K562 (cell line): ENCODE results near the gene TTBK1. TPM values are rescaled to one million over a fixed set of nuclear protein-coding genes. Genes with fewer than 3 reads are reported as not detected.

Experiments used
- ATAC-seq: fragments of 200-7000 bp; cut with Tn5 transposase; 3 replicates; pipeline ENCODE4 v1.9.1; 2020; ENCODE audit warnings: moderate library complexity
- BruUV-seq: library from RNA; stranded (reverse); fragments of 400-500 nt; replicated peaks from 2 replicates; lab custom pipeline; 2021; lab: Mats Ljungman, UMichigan
- CTCF ChIA-PET: fragments of 300-600 bp; formaldehyde crosslinking; extraction: SDS; loops from one replicate; lab custom pipeline; 2021; ENCODE audit warnings: low intra/inter-chr PET ratio; lab: Yijun Ruan, JAX
- POLR2A ChIA-PET: fragments of 300-600, 350-650 bp; sonication (Branson Sonifier 250); formaldehyde crosslinking; extraction: SDS; loops from one replicate; lab custom pipeline; 2021; ENCODE audit warnings: antibody characterized with exemption, inconsistent platforms; lab: Yijun Ruan, JAX
- DNase-seq, 4 experiments: peaks; one replicate each; pipeline versions ENCODE4 v3.0.0 to v3.0.0-alpha.2; 2011 to 2018; ENCODE audit warnings: low spot score in 3 of 4, mixed read lengths in 3 of 4; ENCODE audit errors: extremely low read depth in 1 of 4
- FAIRE-seq: peaks from 2 replicates; lab custom pipeline; 2011; peaks lifted over from hg19 to GRCh38; lab: Jason Lieb, UNC
- H2AFZ ChIP-seq: 2 replicates; pipeline ENCODE4 v1.6.0; 2011; ENCODE audit warnings: low read depth, low read length, control low read depth, inconsistent platforms
- H3K27ac ChIP-seq: fragments of 200-600 bp; 3 replicates; pipeline ENCODE4 v1.8.0; 2011; ENCODE audit warnings: low read depth, mild to moderate bottlenecking, control low read depth, inconsistent platforms, low read length, moderate library complexity, mixed read lengths; ENCODE audit errors: extremely low read depth
- H3K27me3 ChIP-seq, 2 experiments: fragments of 300-600 bp in 1 of 2; 2 replicates in 1 of 2; 3 replicates in 1 of 2; pipeline versions ENCODE4 v1.6.0 to v1.8.0; 2011; ENCODE audit warnings: inconsistent platforms in 2 of 2, low read length in 2 of 2, mild to moderate bottlenecking in 1 of 2, mixed read lengths in 1 of 2, moderate library complexity in 1 of 2; ENCODE audit not compliant: control insufficient read depth in 2 of 2, insufficient read depth in 2 of 2
- H3K36me3 ChIP-seq: fragments of 300-600 bp; 3 replicates; pipeline ENCODE4 v1.8.0; 2011; ENCODE audit warnings: mild to moderate bottlenecking, low read length, inconsistent platforms; ENCODE audit not compliant: control insufficient read depth, insufficient read depth
- H3K4me1 ChIP-seq, 2 experiments: fragments of 200-600 bp in 1 of 2; replicated peaks in 1 of 2; 2 replicates in 1 of 2; 3 replicates in 1 of 2; pipeline versions ENCODE4 v1.5.1 to v1.8.0; 2011; ENCODE audit warnings: inconsistent platforms in 2 of 2, low read length in 2 of 2, mild to moderate bottlenecking in 1 of 2, mixed read lengths in 1 of 2, moderate library complexity in 1 of 2; ENCODE audit not compliant: control insufficient read depth in 2 of 2, insufficient read depth in 2 of 2
- H3K4me2 ChIP-seq: 2 replicates; pipeline ENCODE4 v1.6.1; 2011; ENCODE audit warnings: low read length, control low read depth, inconsistent platforms, mixed read lengths; ENCODE audit not compliant: insufficient read depth
- H3K4me3 ChIP-seq: fragments of 200-600 bp; sonication (generic), shearing (Covaris generic); 2 replicates; pipeline ENCODE4 v1.5.1; 2016; ENCODE audit warnings: control low read depth, inconsistent platforms
- H3K79me2 ChIP-seq: fragments of 200-600 bp; 3 replicates; pipeline ENCODE4 v1.8.0; 2011; ENCODE audit warnings: low read length, inconsistent platforms; ENCODE audit not compliant: control insufficient read depth, insufficient read depth
- H3K9ac ChIP-seq, 2 experiments: 2 replicates each; pipeline versions ENCODE4 v1.6.0 to v1.6.1; 2011; ENCODE audit warnings: low read depth in 2 of 2, low read length in 2 of 2, control low read depth in 1 of 2, inconsistent platforms in 1 of 2, mild to moderate bottlenecking in 1 of 2, mixed read lengths in 1 of 2; ENCODE audit not compliant: insufficient read depth in 1 of 2
- H3K9me1 ChIP-seq: one replicate; pipeline ENCODE4 v1.6.0; 2011; ENCODE audit warnings: inconsistent platforms, mild to moderate bottlenecking, low read length, moderate library complexity; ENCODE audit not compliant: control insufficient read depth, insufficient read depth
- H3K9me3 ChIP-seq: replicated peaks from 2 replicates; pipeline ENCODE4 v1.5.1; 2011; ENCODE audit warnings: low read depth, low read length, inconsistent platforms; ENCODE audit not compliant: control insufficient read depth, insufficient read depth
- H4K20me1 ChIP-seq: replicated peaks from 2 replicates; pipeline ENCODE4 v1.6.1; 2011; ENCODE audit warnings: low read length, inconsistent platforms, mixed read lengths; ENCODE audit not compliant: control insufficient read depth, insufficient read depth
- DACH1 ChIP-seq: fragments of 450-650 bp; IDR thresholded peaks from 2 replicates; pipeline ENCODE4 v1.6.1; 2018; ENCODE audit not compliant: partially characterized antibody
- JUNB ChIP-seq: fragments of 450-650 bp; formaldehyde crosslinking; conservative IDR thresholded peaks from 2 replicates; pipeline ENCODE4 v1.4.0; 2020; ENCODE audit warnings: mild to moderate bottlenecking
- NR2C1 ChIP-seq, 2 experiments: fragments of 450-650 bp; IDR thresholded peaks; 2 replicates each; pipeline ENCODE4 v1.6.1; 2017; ENCODE audit warnings: mild to moderate bottlenecking in 2 of 2, antibody characterized with exemption in 1 of 2, inconsistent platforms in 1 of 2, missing compliant biosample characterization in 1 of 2, missing genetic modification characterization in 1 of 2
- RNF219 ChIP-seq: fragments of 250-450 bp; sonication (Bioruptor Pico); IDR thresholded peaks from 2 replicates; pipeline ENCODE4 v1.5.0; 2022; ENCODE audit warnings: mild to moderate bottlenecking
- UBTF ChIP-seq, 2 experiments: IDR thresholded peaks; 2 replicates each; pipeline ENCODE4 v1.6.1; 2012; ENCODE audit warnings: improper control_type of control experiment in 2 of 2, low read depth in 2 of 2, low read length in 2 of 2, borderline replicate concordance in 1 of 2
- ZNF316 ChIP-seq: fragments of 450-650 bp; IDR thresholded peaks from 2 replicates; pipeline ENCODE4 v1.6.1; 2016
- WGBS: fragments of 100-300 bp; shearing (Covaris generic); methylation state at CpG from one replicate; pipeline ENCODE4 v1.1.6; 2016; ENCODE audit warnings: low coverage, mixed read lengths; ENCODE audit not compliant: insufficient coverage; ENCODE audit errors: missing lambda C conversion rate; 5-methylcytosine and 5-hydroxymethylcytosine counted together
- in situ Hi-C: fragments of 300-500 bp; cut with MboI; formaldehyde crosslinking; loops from 4 replicates; pipeline ENCODE4 v1.15.0; 2018; ENCODE audit warnings: inconsistent platforms, mixed read lengths
- intact Hi-C: fragments of 100-400 bp; cut with micrococcal nuclease; formaldehyde crosslinking; loops from 2 replicates; pipeline ENCODE4 v1.14.2; 2022
- polyA plus RNA-seq, 8 experiments: library from polyadenylated mRNA; depleted of rRNA in 4 of 8; stranded (reverse) in 5 of 8; unstranded in 3 of 8; fragments of >200 nt; fragmentation: Nextera tagmentation in 2 of 8; fragmentation: Illumina TruSeq in 1 of 8; extraction: Ambion mirVana in 2 of 8; extraction: Trizol in 1 of 8; gene quantifications; 2 replicates each; pipeline versions ENCODE4 v1.2.1 to v1.2.3, GENCODE V29; 2011 to 2014; ENCODE audit warnings: inconsistent platforms in 1 of 8, missing spikeins in 1 of 8
- total RNA-seq, 7 experiments: library from RNA; depleted of rRNA in 6 of 7; stranded (reverse); fragments of >200 nt in 6 of 7; fragmentation: Illumina TruSeq in 2 of 7; extraction: Trizol in 2 of 7; gene quantifications; 2 replicates each; pipeline versions ENCODE4 v1.2.1 to v1.2.3, GENCODE V29; 2011 to 2021; ENCODE audit warnings: low replicate concordance in 1 of 7
- TF ChIP-seq, protein P1 (sequence below), 2 experiments: fragments of 450-650 bp in 1 of 2; sonication (generic) in 1 of 2; formaldehyde crosslinking in 1 of 2; IDR thresholded peaks; 2 replicates each; pipeline versions ENCODE4 v1.7.1 to v1.9.0; 2016 to 2022; ENCODE audit warnings: inconsistent platforms in 1 of 2, mild to moderate bottlenecking in 1 of 2, missing genetic modification reagents in 1 of 2

TTBK1 gene
- total and polyA plus RNA-seq, 9 of the 15 experiments (the other 6 are each of a cell fraction or from before 2014, with no cell fraction given), result not detected

- CTCF ChIA-PET, result interaction anchor here (0.7 kb wide), 1 partner anchor 240 kb away, joined by 3 read pairs; no protein-coding TSS in a partner anchor
- in situ Hi-C loops, result no loop called here
- POLR2A ChIA-PET, result interaction anchor here (0.6 to 0.9 kb wide), 3 partner anchors 11 to 224 kb away, joined by 3 to 4 read pairs (median 3); no protein-coding TSS in a partner anchor
- TF ChIP-seq ZNF316 (no peak), JUNB (CRISPR knock-in tag) (no peak), NR2C1 (IDR thresholded peaks at IDR 0.05) (no peak), NR2C1 (tag; IDR thresholded peaks at IDR 0.05) (no peak), UBTF (IDR thresholded peaks at IDR 0.05; ENCODE audit: borderline replicate concordance in 1 of 2, low read depth in 2 of 2, low read length in 2 of 2) (no peak), DACH1 (no peak), RNF219 (CRISPR knock-in tag) (no peak)
- TF ChIP-seq, protein P1, sequence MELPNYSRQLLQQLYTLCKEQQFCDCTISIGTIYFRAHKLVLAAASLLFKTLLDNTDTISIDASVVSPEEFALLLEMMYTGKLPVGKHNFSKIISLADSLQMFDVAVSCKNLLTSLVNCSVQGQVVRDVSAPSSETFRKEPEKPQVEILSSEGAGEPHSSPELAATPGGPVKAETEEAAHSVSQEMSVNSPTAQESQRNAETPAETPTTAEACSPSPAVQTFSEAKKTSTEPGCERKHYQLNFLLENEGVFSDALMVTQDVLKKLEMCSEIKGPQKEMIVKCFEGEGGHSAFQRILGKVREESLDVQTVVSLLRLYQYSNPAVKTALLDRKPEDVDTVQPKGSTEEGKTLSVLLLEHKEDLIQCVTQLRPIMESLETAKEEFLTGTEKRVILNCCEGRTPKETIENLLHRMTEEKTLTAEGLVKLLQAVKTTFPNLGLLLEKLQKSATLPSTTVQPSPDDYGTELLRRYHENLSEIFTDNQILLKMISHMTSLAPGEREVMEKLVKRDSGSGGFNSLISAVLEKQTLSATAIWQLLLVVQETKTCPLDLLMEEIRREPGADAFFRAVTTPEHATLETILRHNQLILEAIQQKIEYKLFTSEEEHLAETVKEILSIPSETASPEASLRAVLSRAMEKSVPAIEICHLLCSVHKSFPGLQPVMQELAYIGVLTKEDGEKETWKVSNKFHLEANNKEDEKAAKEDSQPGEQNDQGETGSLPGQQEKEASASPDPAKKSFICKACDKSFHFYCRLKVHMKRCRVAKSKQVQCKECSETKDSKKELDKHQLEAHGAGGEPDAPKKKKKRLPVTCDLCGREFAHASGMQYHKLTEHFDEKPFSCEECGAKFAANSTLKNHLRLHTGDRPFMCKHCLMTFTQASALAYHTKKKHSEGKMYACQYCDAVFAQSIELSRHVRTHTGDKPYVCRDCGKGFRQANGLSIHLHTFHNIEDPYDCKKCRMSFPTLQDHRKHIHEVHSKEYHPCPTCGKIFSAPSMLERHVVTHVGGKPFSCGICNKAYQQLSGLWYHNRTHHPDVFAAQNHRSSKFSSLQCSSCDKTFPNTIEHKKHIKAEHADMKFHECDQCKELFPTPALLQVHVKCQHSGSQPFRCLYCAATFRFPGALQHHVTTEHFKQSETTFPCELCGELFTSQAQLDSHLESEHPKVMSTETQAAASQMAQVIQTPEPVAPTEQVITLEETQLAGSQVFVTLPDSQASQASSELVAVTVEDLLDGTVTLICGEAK (IDR thresholded peaks at IDR 0.05), result no peak
- TF ChIP-seq, protein P1 (CRISPR knock-in tag; IDR thresholded peaks at IDR 0.05), result no peak
Observed at GRCh38 chr6:43265564-43265963, 22.3 kb downstream of the TTBK1 start.

More at GRCh38 chr6:43265564-43265963, 22.3 kb downstream of the TTBK1 start:
- H3K4me2 ChIP-seq, result no peak overlapping the region
- H3K9me1 ChIP-seq, result no peaks in the 10 kb centered on the region
- BruUV-seq, result no TSS peak
- peaks cover 0 to 5% of the 10 kb centered on the region in 2 experiments; a peak in 2 of 5 replicates for H3K27me3 ChIP-seq
- H3K27ac ChIP-seq, result no peak overlapping the region
- no peaks in the 10 kb centered on the region for H3K36me3 ChIP-seq
- peaks cover 28 to 45% of the 10 kb centered on the region in 2 experiments for H3K4me1 ChIP-seq
- FAIRE-seq (no peak), DNase-seq (no peak), ATAC-seq (no peak)
- H3K9ac ChIP-seq, result no peak overlapping the region
- H4K20me1 ChIP-seq, result peaks cover 4% of the 10 kb centered on the region; the same call in 1 of the 2 replicates
- H2AFZ ChIP-seq, result no peak overlapping the region
- intact Hi-C loops, result loop anchor here (10.0 kb wide), 2 partner anchors 361 to 809 kb away; no protein-coding TSS in a partner anchor
- no peaks in the 10 kb centered on the region for H3K79me2 ChIP-seq
- whole genome bisulfite sequencing, result 41% methylated on average over 6 of the region's 6 CpGs
- no peaks in the 10 kb centered on the region for H3K9me3 ChIP-seq
- no peak overlapping the region for H3K4me3 ChIP-seq
